Hepatocyte (in vitro differentiated cells): ENCODE results near the gene PYGM.

ENCODE experiments used
- EZH2 ChIP-seq: fragments of 200-600 bp; sonication (generic); IDR thresholded peaks from 2 replicates; pipeline ENCODE4 v1.6.1; 2016; ENCODE audit warnings: antibody characterized with exemption, mild to moderate bottlenecking, borderline replicate concordance
- EZH2phosphoT487 ChIP-seq: fragments of 200-600 bp; sonication (generic); IDR thresholded peaks from one replicate; pipeline ENCODE4 v1.6.1; 2018; ENCODE audit warnings: antibody characterized with exemption, mild to moderate bottlenecking, low read depth, moderate library complexity; ENCODE audit not compliant: unreplicated experiment, severe bottlenecking
- TF ChIP-seq, protein P1 (sequence below): fragments of 200-600 bp; sonication (generic); IDR thresholded peaks from 2 replicates; pipeline ENCODE4 v1.5.1; 2016; ENCODE audit warnings: antibody characterized with exemption, mild to moderate bottlenecking; ENCODE audit not compliant: poor library complexity

DNA sequence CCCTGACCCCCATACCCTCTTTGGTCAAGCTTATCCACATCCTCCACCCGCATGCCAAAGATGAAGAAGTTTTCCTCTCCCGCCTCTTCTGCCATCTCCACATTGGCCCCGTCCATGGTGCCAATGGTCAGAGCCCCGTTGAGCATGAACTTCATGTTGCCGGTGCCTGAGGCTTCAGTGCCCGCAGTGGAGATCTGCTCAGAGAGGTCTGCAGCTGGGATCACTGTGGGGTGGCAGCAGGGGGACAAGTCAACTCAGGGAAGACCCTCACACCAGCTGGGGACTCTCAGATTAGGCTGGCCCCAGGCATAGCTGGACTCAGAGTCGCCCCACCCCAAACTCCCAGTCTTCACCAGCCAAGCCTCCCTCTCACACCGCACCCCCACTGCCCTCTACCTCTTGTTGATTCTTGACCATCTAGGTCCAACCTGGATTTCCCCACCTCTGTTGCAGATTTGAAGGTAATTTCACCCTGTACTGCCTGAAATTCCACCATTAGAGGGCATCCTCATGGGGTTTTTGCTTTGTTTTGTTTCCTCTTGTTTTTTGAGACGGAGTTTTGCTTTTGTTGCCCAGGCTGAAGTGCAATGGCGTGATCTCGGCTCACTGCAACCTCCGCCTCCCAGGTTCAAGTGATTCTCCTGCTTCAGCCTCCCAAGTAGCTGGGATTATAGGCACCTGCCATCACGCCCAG, 9.3 kb downstream of the PYGM start:
- TF ChIP-seq, protein P1, sequence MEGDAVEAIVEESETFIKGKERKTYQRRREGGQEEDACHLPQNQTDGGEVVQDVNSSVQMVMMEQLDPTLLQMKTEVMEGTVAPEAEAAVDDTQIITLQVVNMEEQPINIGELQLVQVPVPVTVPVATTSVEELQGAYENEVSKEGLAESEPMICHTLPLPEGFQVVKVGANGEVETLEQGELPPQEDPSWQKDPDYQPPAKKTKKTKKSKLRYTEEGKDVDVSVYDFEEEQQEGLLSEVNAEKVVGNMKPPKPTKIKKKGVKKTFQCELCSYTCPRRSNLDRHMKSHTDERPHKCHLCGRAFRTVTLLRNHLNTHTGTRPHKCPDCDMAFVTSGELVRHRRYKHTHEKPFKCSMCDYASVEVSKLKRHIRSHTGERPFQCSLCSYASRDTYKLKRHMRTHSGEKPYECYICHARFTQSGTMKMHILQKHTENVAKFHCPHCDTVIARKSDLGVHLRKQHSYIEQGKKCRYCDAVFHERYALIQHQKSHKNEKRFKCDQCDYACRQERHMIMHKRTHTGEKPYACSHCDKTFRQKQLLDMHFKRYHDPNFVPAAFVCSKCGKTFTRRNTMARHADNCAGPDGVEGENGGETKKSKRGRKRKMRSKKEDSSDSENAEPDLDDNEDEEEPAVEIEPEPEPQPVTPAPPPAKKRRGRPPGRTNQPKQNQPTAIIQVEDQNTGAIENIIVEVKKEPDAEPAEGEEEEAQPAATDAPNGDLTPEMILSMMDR: no peak
- TF ChIP-seq EZH2: no peak
- TF ChIP-seq EZH2phosphoT487: no peak
